AG04449 (cell line): ENCODE data around the gene LANCL1.

Experiments
- CTCF ChIA-PET: fragments of 350-600 bp; formaldehyde crosslinking; extraction: SDS; loops from one replicate; lab custom pipeline; 2021; ENCODE audit warnings: antibody characterized with exemption; lab: Yijun Ruan, JAX
- POLR2A ChIA-PET: fragments of 400-600, 350-600 bp; formaldehyde crosslinking; extraction: SDS; loops from one replicate; lab custom pipeline; 2020; ENCODE audit warnings: antibody characterized with exemption, inconsistent platforms; lab: Yijun Ruan, JAX
- DNase-seq: peaks from one replicate; pipeline ENCODE4 v3.0.0-alpha.2; 2010; ENCODE audit warnings: low read depth, low spot score
- H3K4me3 ChIP-seq: 2 replicates; pipeline ENCODE4 v1.5.1; 2011; ENCODE audit warnings: low read depth, mild to moderate bottlenecking, control low read depth, low read length
- TF ChIP-seq, protein P1 (sequence below): IDR thresholded peaks from one replicate; pipeline ENCODE4 v1.5.1; 2011; ENCODE audit warnings: mild to moderate bottlenecking, moderate library complexity, low read length, control low read depth, inconsistent platforms; ENCODE audit not compliant: insufficient read depth; ENCODE audit errors: missing control alignments

The LANCL1 gene

DNA sequence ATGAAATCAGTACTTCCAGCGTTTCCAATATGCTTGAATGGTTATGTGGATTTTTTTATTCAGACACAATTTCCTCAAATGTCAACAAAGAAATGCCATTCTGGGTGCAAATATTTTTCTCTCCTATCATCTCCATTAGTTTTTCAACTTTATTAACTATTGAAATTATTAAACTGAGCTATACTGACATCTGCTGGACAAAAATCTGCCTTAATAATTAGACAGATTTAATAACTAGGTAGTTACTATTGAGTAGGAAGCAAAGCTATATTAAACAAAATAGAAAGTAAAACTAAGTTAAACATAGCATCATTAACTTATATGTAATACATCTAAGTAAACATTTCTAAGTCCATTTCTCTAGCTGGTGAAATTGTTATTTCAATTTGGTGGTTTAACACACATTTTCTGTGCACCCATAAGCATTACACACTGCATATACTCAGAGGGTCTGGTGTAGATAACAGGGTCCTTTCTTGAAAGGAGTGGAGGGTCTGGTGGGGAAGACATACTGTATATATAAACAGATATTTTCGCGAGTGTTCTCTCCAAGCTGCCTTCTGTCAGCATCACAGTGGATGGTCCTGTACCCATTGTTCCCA lies 77.0 kb downstream of the LANCL1 start:
- CTCF ChIA-PET, result interaction anchor here (0.8 to 2.4 kb wide), 10 partner anchors 8 to 426 kb away, joined by 3 to 10 read pairs (median 3); no protein-coding TSS in a partner anchor
- POLR2A ChIA-PET, result no interaction called here
- TF ChIP-seq, protein P1, sequence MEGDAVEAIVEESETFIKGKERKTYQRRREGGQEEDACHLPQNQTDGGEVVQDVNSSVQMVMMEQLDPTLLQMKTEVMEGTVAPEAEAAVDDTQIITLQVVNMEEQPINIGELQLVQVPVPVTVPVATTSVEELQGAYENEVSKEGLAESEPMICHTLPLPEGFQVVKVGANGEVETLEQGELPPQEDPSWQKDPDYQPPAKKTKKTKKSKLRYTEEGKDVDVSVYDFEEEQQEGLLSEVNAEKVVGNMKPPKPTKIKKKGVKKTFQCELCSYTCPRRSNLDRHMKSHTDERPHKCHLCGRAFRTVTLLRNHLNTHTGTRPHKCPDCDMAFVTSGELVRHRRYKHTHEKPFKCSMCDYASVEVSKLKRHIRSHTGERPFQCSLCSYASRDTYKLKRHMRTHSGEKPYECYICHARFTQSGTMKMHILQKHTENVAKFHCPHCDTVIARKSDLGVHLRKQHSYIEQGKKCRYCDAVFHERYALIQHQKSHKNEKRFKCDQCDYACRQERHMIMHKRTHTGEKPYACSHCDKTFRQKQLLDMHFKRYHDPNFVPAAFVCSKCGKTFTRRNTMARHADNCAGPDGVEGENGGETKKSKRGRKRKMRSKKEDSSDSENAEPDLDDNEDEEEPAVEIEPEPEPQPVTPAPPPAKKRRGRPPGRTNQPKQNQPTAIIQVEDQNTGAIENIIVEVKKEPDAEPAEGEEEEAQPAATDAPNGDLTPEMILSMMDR, result no peak
- no peak for DNase-seq
- no peak overlapping the region for H3K4me3 ChIP-seq

DNA sequence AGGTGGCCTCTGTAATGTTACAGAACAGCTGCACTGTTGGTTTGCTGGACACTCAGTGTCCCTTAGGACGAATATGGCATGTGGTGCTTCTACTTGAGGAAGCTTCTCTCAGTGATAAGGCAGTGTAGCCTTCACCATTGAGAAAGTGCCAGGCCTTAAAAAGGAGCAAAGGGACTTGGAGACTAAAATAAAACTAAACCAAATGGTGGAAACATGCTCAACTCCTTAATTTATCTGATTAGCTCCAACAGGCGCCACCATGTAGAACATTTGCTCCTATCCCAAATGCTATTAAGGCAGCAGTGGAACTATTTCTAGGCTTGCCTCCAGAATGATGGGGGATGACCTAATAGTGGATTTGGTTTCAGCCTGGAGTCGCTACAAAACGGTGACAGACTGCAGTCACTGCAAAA lies 84.1 kb downstream of the LANCL1 start:
- POLR2A ChIA-PET, result no interaction called here
- TF ChIP-seq, protein P1, result no peak

DNA sequence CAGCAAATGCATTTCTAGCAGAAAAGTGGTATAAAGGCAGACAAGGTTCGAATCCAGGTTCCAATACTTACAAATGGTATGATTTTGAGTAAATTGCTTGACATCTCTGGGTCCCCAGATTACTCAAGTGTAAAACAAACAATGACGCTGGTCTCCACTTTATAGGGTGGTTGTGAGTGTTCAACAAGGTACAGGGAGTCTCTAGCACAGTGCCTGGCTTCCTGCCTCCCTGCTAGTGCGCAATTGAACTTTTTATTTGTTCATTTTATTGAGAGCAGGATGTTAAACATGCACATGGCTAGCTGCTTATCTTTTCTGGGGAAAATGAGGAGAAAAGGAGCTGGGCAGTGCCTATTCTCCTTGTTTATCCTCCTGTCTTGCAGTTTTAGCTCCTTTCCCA lies 86.7 kb downstream of the LANCL1 start:
- no peak overlapping the region for H3K4me3 ChIP-seq
- ChIA-PET CTCF (interaction anchor here (0.6 kb wide), 1 partner anchor 9 kb away, joined by 3 read pairs; no protein-coding TSS in a partner anchor), POLR2A (no interaction called here)
- TF ChIP-seq, protein P1, result no peak
- no peak for DNase-seq

More for the DNA sequence above, 84.1 kb downstream of the LANCL1 start:
- CTCF ChIA-PET, result no interaction called here
- no peak for DNase-seq
- no peak overlapping the region for H3K4me3 ChIP-seq

DNA sequence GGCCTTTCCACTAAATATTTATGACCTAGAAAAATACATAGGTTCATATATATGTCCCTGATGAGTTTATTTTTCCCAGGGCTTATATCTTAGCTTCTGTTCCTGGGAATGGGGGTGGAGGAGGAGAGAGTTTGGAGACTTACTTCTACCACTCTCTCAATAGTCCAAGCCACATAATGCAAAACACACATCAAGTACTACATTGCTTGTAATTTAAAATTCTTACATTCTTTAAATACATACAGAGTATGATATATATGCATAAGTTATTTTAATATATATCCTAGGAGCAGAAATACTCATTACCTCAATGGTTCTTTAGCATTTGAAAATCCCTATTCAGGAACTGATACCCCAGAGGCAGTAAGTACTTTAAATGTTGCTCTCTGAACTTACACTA lies 88.4 kb downstream of the LANCL1 start:
- DNase-seq, result no peak
- TF ChIP-seq, protein P1, result no peak
- CTCF ChIA-PET, result interaction anchor here (1.7 kb wide), 1 partner anchor 11 kb away, joined by 5 read pairs; no protein-coding TSS in a partner anchor
- H3K4me3 ChIP-seq, result no peak overlapping the region
- POLR2A ChIA-PET, result no interaction called here

DNA sequence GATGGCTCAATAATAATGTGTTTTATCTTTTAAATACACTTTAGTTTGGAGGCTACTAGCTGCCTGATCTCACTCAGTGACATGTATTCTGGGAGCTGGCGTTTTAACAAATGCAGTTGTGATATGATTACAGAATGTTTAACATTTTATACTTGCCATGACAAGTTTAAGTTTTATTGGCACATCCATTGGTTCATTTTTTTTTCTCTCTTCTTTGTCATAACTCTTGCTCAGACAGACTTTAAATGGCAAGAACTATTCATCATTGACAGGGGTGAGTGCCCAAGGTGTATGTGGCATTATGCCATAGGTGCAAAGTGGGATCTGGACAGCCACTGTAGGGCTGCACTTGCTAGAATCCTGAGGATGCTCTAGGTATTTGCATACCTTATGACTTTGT lies 89.5 kb downstream of the LANCL1 start:
- H3K4me3 ChIP-seq, result no peak overlapping the region
- ChIA-PET POLR2A (no interaction called here), CTCF (no interaction called here)
- TF ChIP-seq, protein P1, result no peak
- DNase-seq, result no peak
